IgD-negative memory B cell (primary cell): Measurements from ENCODE around the gene CELF6. TPM values are rescaled to one million over a fixed set of nuclear protein-coding genes. Genes with fewer than 3 reads are reported as not detected.

Experiments used
- polyA plus RNA-seq: library from polyadenylated mRNA; unstranded; fragments of 300-500 nt; fragmentation: Illumina TruSeq; gene quantifications from one replicate; pipeline ENCODE4 v1.2.3, GENCODE V29; 2021

Gene CELF6
- polyA plus RNA-seq, 1 donor from 2014 or later, result 0.19 TPM

Other genes starting within 250 kb of the CELF6 start
- gene MYO9A, start 202.0 kb downstream of the CELF6 start, polyA plus RNA-seq, result 23.1 TPM
- 0.59 TPM for gene SENP8, start 201.8 kb downstream of the CELF6 start, polyA plus RNA-seq
- gene GRAMD2A, start 122.4 kb downstream of the CELF6 start, polyA plus RNA-seq, result not detected
- gene PKM, start 89.0 kb downstream of the CELF6 start, polyA plus RNA-seq, result 360 TPM
- 34.4 TPM for gene PARP6, start 47.6 kb downstream of the CELF6 start, polyA plus RNA-seq
- 102 TPM for gene HEXA, start 55.9 kb upstream of the CELF6 start, polyA plus RNA-seq
- gene TMEM202, start 78.1 kb upstream of the CELF6 start, polyA plus RNA-seq, result not detected
- gene ARIH1, start 154.2 kb upstream of the CELF6 start, polyA plus RNA-seq, result 24.4 TPM